ENCODE data around the gene VSIG10.
A peak's percentile ranks its signal among the peaks of the same experiment; 100 is the strongest.

Gene VSIG10

DNA sequence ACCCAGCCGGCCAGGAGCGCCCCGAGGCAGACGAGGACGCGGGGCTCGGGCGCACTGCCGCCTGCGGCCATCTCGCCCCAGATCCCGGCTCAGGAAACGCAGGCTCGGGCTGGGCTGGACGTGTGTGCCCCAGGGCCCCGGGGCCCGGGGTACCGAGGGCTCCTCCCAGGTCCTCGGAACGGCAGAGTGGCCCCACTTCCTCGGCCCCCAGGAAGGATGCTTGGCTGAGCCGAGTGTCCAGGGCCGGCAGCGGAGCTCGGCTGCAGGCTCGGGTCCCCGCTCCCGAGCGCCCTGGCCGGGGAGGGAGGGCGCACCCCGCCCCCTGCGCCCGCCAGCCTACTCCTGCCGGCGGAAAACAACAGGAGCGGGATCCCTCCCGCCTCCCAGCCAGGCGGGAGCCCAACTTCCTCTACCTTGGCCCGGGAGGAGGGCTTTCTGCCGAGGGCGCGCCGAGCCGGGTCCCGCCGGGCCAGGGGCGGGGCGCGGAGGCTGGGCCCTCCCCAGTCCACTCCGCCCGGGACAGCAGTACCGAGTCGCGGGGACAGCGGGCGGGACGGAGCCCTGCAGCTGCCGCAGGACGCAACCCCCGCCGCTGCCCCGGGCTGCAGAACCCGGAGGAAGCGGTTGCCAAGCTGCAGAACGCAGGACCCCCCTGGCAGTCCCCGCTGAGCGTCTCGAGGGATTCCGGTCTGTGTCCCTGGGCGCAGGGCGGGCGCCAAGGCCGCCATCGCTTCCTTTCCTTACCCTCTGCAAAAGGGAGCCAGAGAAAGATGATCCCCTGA lies at the start of gene VSIG10 (continued):
- TF ChIP-seq ZBTB26 (tag by site-specific recombination; optimal IDR thresholded peaks at IDR 0.05) (peak; percentile 92), ZNF660 (tag by site-specific recombination; IDR thresholded peaks at IDR 0.05) (peak; percentile 63; the same call in 1 of the 2 replicates), ZNF2 (tag by site-specific recombination; IDR thresholded peaks at IDR 0.05) (no peak), GLI2 (tag by site-specific recombination; IDR thresholded peaks at IDR 0.05; ENCODE audit: borderline replicate concordance, low read depth) (no peak), ZNF324 (tag by site-specific recombination; IDR thresholded peaks at IDR 0.05) (no peak), ELK4 (IDR thresholded peaks at IDR 0.05; ENCODE audit: borderline replicate concordance, low read depth, low read length) (no peak), ZBTB6 (tag by site-specific recombination; IDR thresholded peaks at IDR 0.05) (no peak), HOXA7 (CRISPR knock-in tag; IDR thresholded peaks at IDR 0.05; ENCODE audit: borderline replicate concordance) (no peak), GLIS1 (tag by site-specific recombination; IDR thresholded peaks at IDR 0.05) (peak; percentile 83), ZNF677 (tag by site-specific recombination; IDR thresholded peaks at IDR 0.05) (no peak), ZNF791 (tag by site-specific recombination; IDR thresholded peaks at IDR 0.05) (no peak), KLF1 (tag by site-specific recombination; IDR thresholded peaks at IDR 0.05) (peak; percentile 45; the same call in 1 of the 2 replicates), ZNF169 (tag by site-specific recombination; IDR thresholded peaks at IDR 0.05) (no peak), KLF7 (tag by site-specific recombination; IDR thresholded peaks at IDR 0.05; ENCODE audit: borderline replicate concordance) (no peak), ZNF670 (tag by site-specific recombination; IDR thresholded peaks at IDR 0.05; ENCODE audit: low read depth) (no peak), ZNF335 (tag by site-specific recombination; conservative IDR thresholded peaks at IDR 0.05) (peak; percentile 71; the same call in 1 of the 2 replicates), ZNF600 (tag by site-specific recombination; IDR thresholded peaks at IDR 0.05) (peak; percentile 66), ZBTB20 (tag by site-specific recombination; IDR thresholded peaks at IDR 0.05) (peak; percentile 98), ZNF530 (tag by site-specific recombination; IDR thresholded peaks at IDR 0.05; ENCODE audit: low read depth) (no peak), KLF9 (tag by site-specific recombination; IDR thresholded peaks at IDR 0.05; ENCODE audit: low read depth) (peak; percentile 79), ZNF76 (tag by site-specific recombination; IDR thresholded peaks at IDR 0.05; ENCODE audit: borderline replicate concordance, low read depth) (0 out of 2 replicates have a peak, but pooled peaks have one; percentile 16), ZNF362 (tag by site-specific recombination; IDR thresholded peaks at IDR 0.05) (no peak), KLF8 (tag by site-specific recombination; IDR thresholded peaks at IDR 0.05) (peak; percentile 72; the same call in 1 of the 2 replicates), ZNF548 (tag by site-specific recombination; IDR thresholded peaks at IDR 0.05) (no peak), ZNF366 (tag by site-specific recombination; conservative IDR thresholded peaks at IDR 0.05) (peak; percentile 55), WT1 (tag by site-specific recombination; IDR thresholded peaks at IDR 0.05) (no peak; the same call in 1 of the 2 replicates), ZNF792 (tag by site-specific recombination; IDR thresholded peaks at IDR 0.05) (no peak)
- TF ChIP-seq, protein P1, sequence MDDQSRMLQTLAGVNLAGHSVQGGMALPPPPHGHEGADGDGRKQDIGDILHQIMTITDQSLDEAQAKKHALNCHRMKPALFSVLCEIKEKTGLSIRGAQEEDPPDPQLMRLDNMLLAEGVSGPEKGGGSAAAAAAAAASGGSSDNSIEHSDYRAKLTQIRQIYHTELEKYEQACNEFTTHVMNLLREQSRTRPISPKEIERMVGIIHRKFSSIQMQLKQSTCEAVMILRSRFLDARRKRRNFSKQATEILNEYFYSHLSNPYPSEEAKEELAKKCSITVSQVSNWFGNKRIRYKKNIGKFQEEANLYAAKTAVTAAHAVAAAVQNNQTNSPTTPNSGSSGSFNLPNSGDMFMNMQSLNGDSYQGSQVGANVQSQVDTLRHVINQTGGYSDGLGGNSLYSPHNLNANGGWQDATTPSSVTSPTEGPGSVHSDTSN (CRISPR knock-in tag; IDR thresholded peaks at IDR 0.05): no peak
- TF ChIP-seq, protein P2, sequence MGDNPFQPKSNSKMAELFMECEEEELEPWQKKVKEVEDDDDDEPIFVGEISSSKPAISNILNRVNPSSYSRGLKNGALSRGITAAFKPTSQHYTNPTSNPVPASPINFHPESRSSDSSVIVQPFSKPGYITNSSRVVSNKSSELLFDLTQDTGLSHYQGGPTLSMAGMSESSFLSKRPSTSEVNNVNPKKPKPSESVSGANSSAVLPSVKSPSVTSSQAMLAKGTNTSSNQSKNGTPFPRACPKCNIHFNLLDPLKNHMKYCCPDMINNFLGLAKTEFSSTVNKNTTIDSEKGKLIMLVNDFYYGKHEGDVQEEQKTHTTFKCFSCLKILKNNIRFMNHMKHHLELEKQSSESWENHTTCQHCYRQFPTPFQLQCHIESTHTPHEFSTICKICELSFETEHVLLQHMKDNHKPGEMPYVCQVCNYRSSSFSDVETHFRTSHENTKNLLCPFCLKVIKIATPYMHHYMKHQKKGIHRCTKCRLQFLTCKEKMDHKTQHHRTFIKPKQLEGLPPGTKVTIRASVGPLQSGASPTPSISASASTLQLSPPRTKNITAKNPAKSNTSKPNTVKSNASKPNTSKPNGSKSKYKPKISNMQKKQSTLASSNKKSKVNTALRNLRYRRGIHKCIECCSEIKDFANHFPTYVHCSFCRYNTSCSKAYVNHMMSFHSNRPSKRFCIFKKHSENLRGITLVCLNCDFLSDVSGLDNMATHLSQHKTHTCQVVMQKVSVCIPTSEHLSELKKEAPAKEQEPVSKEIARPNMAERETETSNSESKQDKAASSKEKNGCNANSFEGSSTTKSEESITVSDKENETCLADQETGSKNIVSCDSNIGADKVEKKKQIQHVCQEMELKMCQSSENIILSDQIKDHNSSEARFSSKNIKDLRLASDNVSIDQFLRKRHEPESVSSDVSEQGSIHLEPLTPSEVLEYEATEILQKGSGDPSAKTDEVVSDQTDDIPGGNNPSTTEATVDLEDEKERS (tag by site-specific recombination; IDR thresholded peaks at IDR 0.05): no peak
- TF ChIP-seq, protein P3, sequence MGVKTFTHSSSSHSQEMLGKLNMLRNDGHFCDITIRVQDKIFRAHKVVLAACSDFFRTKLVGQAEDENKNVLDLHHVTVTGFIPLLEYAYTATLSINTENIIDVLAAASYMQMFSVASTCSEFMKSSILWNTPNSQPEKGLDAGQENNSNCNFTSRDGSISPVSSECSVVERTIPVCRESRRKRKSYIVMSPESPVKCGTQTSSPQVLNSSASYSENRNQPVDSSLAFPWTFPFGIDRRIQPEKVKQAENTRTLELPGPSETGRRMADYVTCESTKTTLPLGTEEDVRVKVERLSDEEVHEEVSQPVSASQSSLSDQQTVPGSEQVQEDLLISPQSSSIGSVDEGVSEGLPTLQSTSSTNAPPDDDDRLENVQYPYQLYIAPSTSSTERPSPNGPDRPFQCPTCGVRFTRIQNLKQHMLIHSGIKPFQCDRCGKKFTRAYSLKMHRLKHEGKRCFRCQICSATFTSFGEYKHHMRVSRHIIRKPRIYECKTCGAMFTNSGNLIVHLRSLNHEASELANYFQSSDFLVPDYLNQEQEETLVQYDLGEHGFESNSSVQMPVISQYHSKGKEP (tag by site-specific recombination; IDR thresholded peaks at IDR 0.05): peak; percentile 35; the same call in 1 of the 2 replicates
